ENCODE results near the gene MPZL1. TPM values are rescaled to one million over a fixed set of nuclear protein-coding genes. Genes with fewer than 3 reads are reported as not detected.

MPZL1 gene
- total RNA-seq, 1 experiment from 2014 or later, result 71.7 TPM

DNA sequence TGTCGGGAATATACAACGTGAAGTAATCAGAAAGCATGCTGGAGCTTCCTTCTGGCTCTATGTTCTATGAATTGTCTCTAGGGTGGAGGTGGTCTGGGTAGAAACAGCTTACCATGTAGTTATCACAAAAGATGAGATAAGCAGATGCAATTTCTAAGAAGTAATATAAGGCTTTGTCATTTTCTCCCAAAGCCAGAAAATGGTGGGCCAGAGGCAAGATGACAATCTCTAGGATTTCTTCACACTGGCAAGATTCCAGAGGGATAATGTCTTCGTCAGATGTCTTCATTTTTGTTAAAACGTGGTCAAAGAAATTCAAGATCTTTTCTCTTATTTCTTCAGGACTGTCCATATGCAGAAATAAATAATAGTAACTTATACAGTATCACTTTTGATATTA, 114.4 kb downstream of the MPZL1 start (continued):
- TF ChIP-seq, protein P1, sequence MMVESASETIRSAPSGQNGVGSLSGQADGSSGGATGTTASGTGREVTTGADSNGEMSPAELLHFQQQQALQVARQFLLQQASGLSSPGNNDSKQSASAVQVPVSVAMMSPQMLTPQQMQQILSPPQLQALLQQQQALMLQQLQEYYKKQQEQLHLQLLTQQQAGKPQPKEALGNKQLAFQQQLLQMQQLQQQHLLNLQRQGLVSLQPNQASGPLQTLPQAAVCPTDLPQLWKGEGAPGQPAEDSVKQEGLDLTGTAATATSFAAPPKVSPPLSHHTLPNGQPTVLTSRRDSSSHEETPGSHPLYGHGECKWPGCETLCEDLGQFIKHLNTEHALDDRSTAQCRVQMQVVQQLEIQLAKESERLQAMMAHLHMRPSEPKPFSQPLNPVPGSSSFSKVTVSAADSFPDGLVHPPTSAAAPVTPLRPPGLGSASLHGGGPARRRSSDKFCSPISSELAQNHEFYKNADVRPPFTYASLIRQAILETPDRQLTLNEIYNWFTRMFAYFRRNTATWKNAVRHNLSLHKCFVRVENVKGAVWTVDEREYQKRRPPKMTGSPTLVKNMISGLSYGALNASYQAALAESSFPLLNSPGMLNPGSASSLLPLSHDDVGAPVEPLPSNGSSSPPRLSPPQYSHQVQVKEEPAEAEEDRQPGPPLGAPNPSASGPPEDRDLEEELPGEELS (CRISPR knock-in tag; IDR thresholded peaks at IDR 0.05), result no peak
- TF ChIP-seq, protein P2, sequence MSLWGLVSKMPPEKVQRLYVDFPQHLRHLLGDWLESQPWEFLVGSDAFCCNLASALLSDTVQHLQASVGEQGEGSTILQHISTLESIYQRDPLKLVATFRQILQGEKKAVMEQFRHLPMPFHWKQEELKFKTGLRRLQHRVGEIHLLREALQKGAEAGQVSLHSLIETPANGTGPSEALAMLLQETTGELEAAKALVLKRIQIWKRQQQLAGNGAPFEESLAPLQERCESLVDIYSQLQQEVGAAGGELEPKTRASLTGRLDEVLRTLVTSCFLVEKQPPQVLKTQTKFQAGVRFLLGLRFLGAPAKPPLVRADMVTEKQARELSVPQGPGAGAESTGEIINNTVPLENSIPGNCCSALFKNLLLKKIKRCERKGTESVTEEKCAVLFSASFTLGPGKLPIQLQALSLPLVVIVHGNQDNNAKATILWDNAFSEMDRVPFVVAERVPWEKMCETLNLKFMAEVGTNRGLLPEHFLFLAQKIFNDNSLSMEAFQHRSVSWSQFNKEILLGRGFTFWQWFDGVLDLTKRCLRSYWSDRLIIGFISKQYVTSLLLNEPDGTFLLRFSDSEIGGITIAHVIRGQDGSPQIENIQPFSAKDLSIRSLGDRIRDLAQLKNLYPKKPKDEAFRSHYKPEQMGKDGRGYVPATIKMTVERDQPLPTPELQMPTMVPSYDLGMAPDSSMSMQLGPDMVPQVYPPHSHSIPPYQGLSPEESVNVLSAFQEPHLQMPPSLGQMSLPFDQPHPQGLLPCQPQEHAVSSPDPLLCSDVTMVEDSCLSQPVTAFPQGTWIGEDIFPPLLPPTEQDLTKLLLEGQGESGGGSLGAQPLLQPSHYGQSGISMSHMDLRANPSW (CRISPR knock-in tag; conservative IDR thresholded peaks at IDR 0.05; ENCODE audit: low read depth), result no peak
- TF ChIP-seq OVOL2 (CRISPR knock-in tag; IDR thresholded peaks at IDR 0.05; ENCODE audit: borderline replicate concordance), result no peak
- no peak for TF ChIP-seq ZNF219 (CRISPR knock-in tag; IDR thresholded peaks at IDR 0.05; ENCODE audit: borderline replicate concordance)
- TF ChIP-seq, protein P3, sequence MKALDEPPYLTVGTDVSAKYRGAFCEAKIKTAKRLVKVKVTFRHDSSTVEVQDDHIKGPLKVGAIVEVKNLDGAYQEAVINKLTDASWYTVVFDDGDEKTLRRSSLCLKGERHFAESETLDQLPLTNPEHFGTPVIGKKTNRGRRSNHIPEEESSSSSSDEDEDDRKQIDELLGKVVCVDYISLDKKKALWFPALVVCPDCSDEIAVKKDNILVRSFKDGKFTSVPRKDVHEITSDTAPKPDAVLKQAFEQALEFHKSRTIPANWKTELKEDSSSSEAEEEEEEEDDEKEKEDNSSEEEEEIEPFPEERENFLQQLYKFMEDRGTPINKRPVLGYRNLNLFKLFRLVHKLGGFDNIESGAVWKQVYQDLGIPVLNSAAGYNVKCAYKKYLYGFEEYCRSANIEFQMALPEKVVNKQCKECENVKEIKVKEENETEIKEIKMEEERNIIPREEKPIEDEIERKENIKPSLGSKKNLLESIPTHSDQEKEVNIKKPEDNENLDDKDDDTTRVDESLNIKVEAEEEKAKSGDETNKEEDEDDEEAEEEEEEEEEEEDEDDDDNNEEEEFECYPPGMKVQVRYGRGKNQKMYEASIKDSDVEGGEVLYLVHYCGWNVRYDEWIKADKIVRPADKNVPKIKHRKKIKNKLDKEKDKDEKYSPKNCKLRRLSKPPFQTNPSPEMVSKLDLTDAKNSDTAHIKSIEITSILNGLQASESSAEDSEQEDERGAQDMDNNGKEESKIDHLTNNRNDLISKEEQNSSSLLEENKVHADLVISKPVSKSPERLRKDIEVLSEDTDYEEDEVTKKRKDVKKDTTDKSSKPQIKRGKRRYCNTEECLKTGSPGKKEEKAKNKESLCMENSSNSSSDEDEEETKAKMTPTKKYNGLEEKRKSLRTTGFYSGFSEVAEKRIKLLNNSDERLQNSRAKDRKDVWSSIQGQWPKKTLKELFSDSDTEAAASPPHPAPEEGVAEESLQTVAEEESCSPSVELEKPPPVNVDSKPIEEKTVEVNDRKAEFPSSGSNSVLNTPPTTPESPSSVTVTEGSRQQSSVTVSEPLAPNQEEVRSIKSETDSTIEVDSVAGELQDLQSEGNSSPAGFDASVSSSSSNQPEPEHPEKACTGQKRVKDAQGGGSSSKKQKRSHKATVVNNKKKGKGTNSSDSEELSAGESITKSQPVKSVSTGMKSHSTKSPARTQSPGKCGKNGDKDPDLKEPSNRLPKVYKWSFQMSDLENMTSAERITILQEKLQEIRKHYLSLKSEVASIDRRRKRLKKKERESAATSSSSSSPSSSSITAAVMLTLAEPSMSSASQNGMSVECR (CRISPR knock-in tag; IDR thresholded peaks at IDR 0.05; ENCODE audit: borderline replicate concordance), result no peak
- no peak for TF ChIP-seq SMAD3 (CRISPR knock-in tag; IDR thresholded peaks at IDR 0.05; ENCODE audit: borderline replicate concordance)
- TF ChIP-seq FOXK1 (CRISPR knock-in tag; IDR thresholded peaks at IDR 0.05), result no peak
- TF ChIP-seq, protein P4, sequence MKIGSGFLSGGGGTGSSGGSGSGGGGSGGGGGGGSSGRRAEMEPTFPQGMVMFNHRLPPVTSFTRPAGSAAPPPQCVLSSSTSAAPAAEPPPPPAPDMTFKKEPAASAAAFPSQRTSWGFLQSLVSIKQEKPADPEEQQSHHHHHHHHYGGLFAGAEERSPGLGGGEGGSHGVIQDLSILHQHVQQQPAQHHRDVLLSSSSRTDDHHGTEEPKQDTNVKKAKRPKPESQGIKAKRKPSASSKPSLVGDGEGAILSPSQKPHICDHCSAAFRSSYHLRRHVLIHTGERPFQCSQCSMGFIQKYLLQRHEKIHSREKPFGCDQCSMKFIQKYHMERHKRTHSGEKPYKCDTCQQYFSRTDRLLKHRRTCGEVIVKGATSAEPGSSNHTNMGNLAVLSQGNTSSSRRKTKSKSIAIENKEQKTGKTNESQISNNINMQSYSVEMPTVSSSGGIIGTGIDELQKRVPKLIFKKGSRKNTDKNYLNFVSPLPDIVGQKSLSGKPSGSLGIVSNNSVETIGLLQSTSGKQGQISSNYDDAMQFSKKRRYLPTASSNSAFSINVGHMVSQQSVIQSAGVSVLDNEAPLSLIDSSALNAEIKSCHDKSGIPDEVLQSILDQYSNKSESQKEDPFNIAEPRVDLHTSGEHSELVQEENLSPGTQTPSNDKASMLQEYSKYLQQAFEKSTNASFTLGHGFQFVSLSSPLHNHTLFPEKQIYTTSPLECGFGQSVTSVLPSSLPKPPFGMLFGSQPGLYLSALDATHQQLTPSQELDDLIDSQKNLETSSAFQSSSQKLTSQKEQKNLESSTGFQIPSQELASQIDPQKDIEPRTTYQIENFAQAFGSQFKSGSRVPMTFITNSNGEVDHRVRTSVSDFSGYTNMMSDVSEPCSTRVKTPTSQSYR (CRISPR knock-in tag; IDR thresholded peaks at IDR 0.05), result no peak
- no peak for TF ChIP-seq RORB (CRISPR knock-in tag; IDR thresholded peaks at IDR 0.05)
- TF ChIP-seq GTF2I (CRISPR knock-in tag; conservative IDR thresholded peaks at IDR 0.05), result no peak
- TF ChIP-seq, protein P5, sequence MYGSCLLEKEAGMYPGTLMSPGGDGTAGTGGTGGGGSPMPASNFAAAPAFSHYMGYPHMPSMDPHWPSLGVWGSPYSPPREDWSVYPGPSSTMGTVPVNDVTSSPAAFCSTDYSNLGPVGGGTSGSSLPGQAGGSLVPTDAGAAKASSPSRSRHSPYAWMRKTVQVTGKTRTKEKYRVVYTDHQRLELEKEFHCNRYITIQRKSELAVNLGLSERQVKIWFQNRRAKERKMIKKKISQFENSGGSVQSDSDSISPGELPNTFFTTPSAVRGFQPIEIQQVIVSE (CRISPR knock-in tag; IDR thresholded peaks at IDR 0.05; ENCODE audit: borderline replicate concordance), result no peak

DNA sequence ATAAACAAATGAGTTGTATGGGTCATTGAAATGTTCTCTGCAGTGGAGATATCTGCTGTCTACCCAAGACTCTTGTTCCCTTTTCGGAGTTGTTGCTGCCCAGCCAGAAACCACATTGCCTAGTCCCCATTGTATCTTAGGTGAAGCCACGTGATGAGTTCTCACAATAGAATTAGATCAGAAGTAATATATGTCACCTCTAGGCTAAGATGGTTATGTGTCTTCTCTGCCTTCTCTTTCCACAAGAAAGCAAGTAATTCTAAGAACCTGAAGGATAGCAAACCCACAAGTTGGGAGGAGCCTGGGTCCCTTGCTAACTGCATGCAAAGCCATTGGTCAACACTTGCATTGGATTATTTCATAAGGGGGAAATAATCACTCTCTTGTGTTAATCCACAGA, 115.5 kb downstream of the MPZL1 start:
- H3K9me3 Mint-ChIP-seq, result no peaks in the 10 kb centered on the region
- H3K27ac Mint-ChIP-seq, result no peak overlapping the region
- peaks cover 9% of the 10 kb centered on the region; the same call in 1 of the 2 replicates for H3K4me1 Mint-ChIP-seq
- CTCF ChIA-PET, result no interaction called here
- H3K27me3 Mint-ChIP-seq (ENCODE audit: low read depth), result no peaks in the 10 kb centered on the region
- no peaks in the 10 kb centered on the region for H3K36me3 Mint-ChIP-seq
- POLR2A ChIA-PET, result no interaction called here
- no peak for ATAC-seq
- DNase-seq (ENCODE audit: low spot score), result no peak
- H3K4me3 Mint-ChIP-seq, result no peak overlapping the region
- TF ChIP-seq TP53 (CRISPR knock-in tag; IDR thresholded peaks at IDR 0.05) (no peak), ESRRA (CRISPR knock-in tag; IDR thresholded peaks at IDR 0.05; ENCODE audit: borderline replicate concordance) (no peak), JAZF1 (CRISPR knock-in tag; IDR thresholded peaks at IDR 0.05) (no peak)
- TF ChIP-seq, protein P6, sequence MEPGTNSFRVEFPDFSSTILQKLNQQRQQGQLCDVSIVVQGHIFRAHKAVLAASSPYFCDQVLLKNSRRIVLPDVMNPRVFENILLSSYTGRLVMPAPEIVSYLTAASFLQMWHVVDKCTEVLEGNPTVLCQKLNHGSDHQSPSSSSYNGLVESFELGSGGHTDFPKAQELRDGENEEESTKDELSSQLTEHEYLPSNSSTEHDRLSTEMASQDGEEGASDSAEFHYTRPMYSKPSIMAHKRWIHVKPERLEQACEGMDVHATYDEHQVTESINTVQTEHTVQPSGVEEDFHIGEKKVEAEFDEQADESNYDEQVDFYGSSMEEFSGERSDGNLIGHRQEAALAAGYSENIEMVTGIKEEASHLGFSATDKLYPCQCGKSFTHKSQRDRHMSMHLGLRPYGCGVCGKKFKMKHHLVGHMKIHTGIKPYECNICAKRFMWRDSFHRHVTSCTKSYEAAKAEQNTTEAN (CRISPR knock-in tag; IDR thresholded peaks at IDR 0.05), result no peak
- TF ChIP-seq, protein P7, sequence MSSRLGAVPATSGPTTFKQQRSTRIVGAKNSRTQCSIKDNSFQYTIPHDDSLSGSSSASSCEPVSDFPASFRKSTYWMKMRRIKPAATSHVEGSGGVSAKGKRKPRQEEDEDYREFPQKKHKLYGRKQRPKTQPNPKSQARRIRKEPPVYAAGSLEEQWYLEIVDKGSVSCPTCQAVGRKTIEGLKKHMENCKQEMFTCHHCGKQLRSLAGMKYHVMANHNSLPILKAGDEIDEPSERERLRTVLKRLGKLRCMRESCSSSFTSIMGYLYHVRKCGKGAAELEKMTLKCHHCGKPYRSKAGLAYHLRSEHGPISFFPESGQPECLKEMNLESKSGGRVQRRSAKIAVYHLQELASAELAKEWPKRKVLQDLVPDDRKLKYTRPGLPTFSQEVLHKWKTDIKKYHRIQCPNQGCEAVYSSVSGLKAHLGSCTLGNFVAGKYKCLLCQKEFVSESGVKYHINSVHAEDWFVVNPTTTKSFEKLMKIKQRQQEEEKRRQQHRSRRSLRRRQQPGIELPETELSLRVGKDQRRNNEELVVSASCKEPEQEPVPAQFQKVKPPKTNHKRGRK (CRISPR knock-in tag; IDR thresholded peaks at IDR 0.05; ENCODE audit: borderline replicate concordance), result no peak
- TF ChIP-seq, protein P8, sequence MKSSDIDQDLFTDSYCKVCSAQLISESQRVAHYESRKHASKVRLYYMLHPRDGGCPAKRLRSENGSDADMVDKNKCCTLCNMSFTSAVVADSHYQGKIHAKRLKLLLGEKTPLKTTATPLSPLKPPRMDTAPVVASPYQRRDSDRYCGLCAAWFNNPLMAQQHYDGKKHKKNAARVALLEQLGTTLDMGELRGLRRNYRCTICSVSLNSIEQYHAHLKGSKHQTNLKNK (CRISPR knock-in tag; IDR thresholded peaks at IDR 0.05), result no peak
- TF ChIP-seq, protein P9, sequence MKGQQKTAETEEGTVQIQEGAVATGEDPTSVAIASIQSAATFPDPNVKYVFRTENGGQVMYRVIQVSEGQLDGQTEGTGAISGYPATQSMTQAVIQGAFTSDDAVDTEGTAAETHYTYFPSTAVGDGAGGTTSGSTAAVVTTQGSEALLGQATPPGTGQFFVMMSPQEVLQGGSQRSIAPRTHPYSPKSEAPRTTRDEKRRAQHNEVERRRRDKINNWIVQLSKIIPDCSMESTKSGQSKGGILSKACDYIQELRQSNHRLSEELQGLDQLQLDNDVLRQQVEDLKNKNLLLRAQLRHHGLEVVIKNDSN (CRISPR knock-in tag; IDR thresholded peaks at IDR 0.05), result no peak

Measured in WTC11 (cell line).